ENCODE data around the gene DMGDH. TPM values are rescaled to one million over a fixed set of nuclear protein-coding genes. Genes with fewer than 3 reads are reported as not detected.

Gene DMGDH
- total RNA-seq, 8 experiments from 2014 or later, result 1.8 to 10.8 (median 5.1) TPM

GRCh38 chr5:79053321-79053720 lies 16.2 kb downstream of the DMGDH start:
- 0 to 100% (median 100%) methylated on average over 1 to 4 of the region's 4 CpGs; no CpG with 5 or more reads in 1 of the 10 experiments for WGBS, 10 experiments
- in situ Hi-C loops (cut with MboI; ENCODE audit: low pct_unique_long_range_greater_than_20kb in 2 of 9, low sequenced_read_pairs in 9 of 9, unreplicated experiment in 9 of 9), result no loop called here
- peak in 3 of 8 experiments; percentile 22 to 100 (median 58) for ATAC-seq (replicated peaks in 6 of 8)
- H3K4me1 ChIP-seq (replicated peaks in 1 of 2), result no peaks in the 10 kb centered on the region
- H3K27ac ChIP-seq, result no peak overlapping the region
- no peak overlapping the region for H3K4me3 ChIP-seq

- no peak overlapping the region for H3K4me3 ChIP-seq
- 28 to 96% (median 75%) methylated on average over 1 to 3 of the region's 3 CpGs; no CpG with 5 or more reads in 1 of the 10 experiments for WGBS, 10 experiments
- no peak overlapping the region for H3K27ac ChIP-seq
- no peak for ATAC-seq (replicated peaks in 6 of 8)
- in situ Hi-C loops (cut with MboI; ENCODE audit: low pct_unique_long_range_greater_than_20kb in 2 of 9, low sequenced_read_pairs in 9 of 9, unreplicated experiment in 9 of 9), result no loop called here
- H3K4me1 ChIP-seq (replicated peaks in 1 of 2), result no peaks in the 10 kb centered on the region
Observed at GRCh38 chr5:79050498-79050897, 19.0 kb downstream of the DMGDH start.

- H3K4me3 ChIP-seq, result no peak overlapping the region
- no peak for ATAC-seq (replicated peaks in 6 of 8)
- in situ Hi-C loops (cut with MboI; ENCODE audit: low pct_unique_long_range_greater_than_20kb in 2 of 9, low sequenced_read_pairs in 9 of 9, unreplicated experiment in 9 of 9), result loop anchor here in 1 of 9 experiments (25.0 kb wide), 1 partner anchor 1039 kb away; no protein-coding TSS in a partner anchor
- no peaks in the 10 kb centered on the region for H3K4me1 ChIP-seq (replicated peaks in 1 of 2)
- H3K27ac ChIP-seq, result no peak overlapping the region
Observed at GRCh38 chr5:79048437-79048836, 21.0 kb downstream of the DMGDH start.

- Histone ChIP-seq H3K4me3 (no peak overlapping the region), H3K4me1 (replicated peaks in 1 of 2) (no peaks in the 10 kb centered on the region), H3K27ac (no peak overlapping the region)
- in situ Hi-C loops (cut with MboI; ENCODE audit: low pct_unique_long_range_greater_than_20kb in 2 of 9, low sequenced_read_pairs in 9 of 9, unreplicated experiment in 9 of 9), result loop anchor here in 1 of 9 experiments (25.0 kb wide), 1 partner anchor 1040 kb away; no protein-coding TSS in a partner anchor
- no peak for ATAC-seq (replicated peaks in 6 of 8)
- WGBS, 10 experiments, result 20 to 100% (median 88%) methylated on average over 1 to 3 of the region's 3 CpGs; no CpG with 5 or more reads in 1 of the 10 experiments
Observed at GRCh38 chr5:79047199-79047598, 22.3 kb downstream of the DMGDH start.

- no peak overlapping the region for H3K27ac ChIP-seq
- no peak overlapping the region for H3K4me3 ChIP-seq
- in situ Hi-C loops (cut with MboI; ENCODE audit: low pct_unique_long_range_greater_than_20kb in 2 of 9, low sequenced_read_pairs in 9 of 9, unreplicated experiment in 9 of 9), result loop anchor here in 1 of 9 experiments (25.0 kb wide), 1 partner anchor 1045 kb away; no protein-coding TSS in a partner anchor
- 34 to 100% (median 87%) methylated on average over 1 to 3 of the region's 3 CpGs; no CpG with 5 or more reads in 1 of the 10 experiments for WGBS, 10 experiments
- H3K4me1 ChIP-seq (replicated peaks in 1 of 2), result no peaks in the 10 kb centered on the region
- ATAC-seq (replicated peaks in 6 of 8), result no peak
Observed at GRCh38 chr5:79042188-79042587, 27.3 kb downstream of the DMGDH start.

- ATAC-seq (replicated peaks in 6 of 8), result no peak
- 67 to 100% (median 97%) methylated on average over 1 to 2 of the region's 2 CpGs; no CpG with 5 or more reads in 2 of the 10 experiments for WGBS, 10 experiments
- H3K4me3 ChIP-seq, result no peak overlapping the region
- no peak overlapping the region for H3K27ac ChIP-seq
- in situ Hi-C loops (cut with MboI; ENCODE audit: low pct_unique_long_range_greater_than_20kb in 2 of 9, low sequenced_read_pairs in 9 of 9, unreplicated experiment in 9 of 9), result loop anchor here in 1 of 9 experiments (25.0 kb wide), 1 partner anchor 1051 kb away; no protein-coding TSS in a partner anchor
- no peaks in the 10 kb centered on the region for H3K4me1 ChIP-seq (replicated peaks in 1 of 2)
Observed at GRCh38 chr5:79036769-79037168, 32.7 kb downstream of the DMGDH start.

- ATAC-seq (replicated peaks in 6 of 8), result no peak
- Histone ChIP-seq H3K27ac (no peak overlapping the region), H3K4me3 (no peak overlapping the region), H3K4me1 (replicated peaks in 1 of 2) (no peaks in the 10 kb centered on the region)
- in situ Hi-C loops (cut with MboI; ENCODE audit: low pct_unique_long_range_greater_than_20kb in 2 of 9, low sequenced_read_pairs in 9 of 9, unreplicated experiment in 9 of 9), result loop anchor here in 1 of 9 experiments (25.0 kb wide), 1 partner anchor 1052 kb away; no protein-coding TSS in a partner anchor
- 80 to 100% (median 95%) methylated on average over 1 to 3 of the region's 3 CpGs; no CpG with 5 or more reads in 2 of the 10 experiments for WGBS, 10 experiments
Observed at GRCh38 chr5:79035237-79035636, 34.2 kb downstream of the DMGDH start.

- in situ Hi-C loops (cut with MboI; ENCODE audit: low pct_unique_long_range_greater_than_20kb in 2 of 9, low sequenced_read_pairs in 9 of 9, unreplicated experiment in 9 of 9), result loop anchor here in 1 of 9 experiments (25.0 kb wide), 1 partner anchor 1055 kb away; no protein-coding TSS in a partner anchor
- Histone ChIP-seq H3K27ac (no peak overlapping the region), H3K4me1 (replicated peaks in 1 of 2) (no peaks in the 10 kb centered on the region), H3K4me3 (no peak overlapping the region)
- ATAC-seq (replicated peaks in 6 of 8), result peak in 1 of 8 experiments; percentile 76
- 62 to 100% (median 80%) methylated on average over 1 to 5 of the region's 5 CpGs; no CpG with 5 or more reads in 1 of the 10 experiments for WGBS, 10 experiments
Observed at GRCh38 chr5:79032782-79033181, 36.7 kb downstream of the DMGDH start.

GRCh38 chr5:79032031-79032695 lies 37.3 kb downstream of the DMGDH start:
- ATAC-seq (replicated peaks in 6 of 8), result no peak
- Histone ChIP-seq H3K4me1 (replicated peaks in 1 of 2) (no peaks in the 10 kb centered on the region), H3K27ac (no peak overlapping the region), H3K4me3 (no peak overlapping the region)
- WGBS, 10 experiments, result 60 to 100% (median 89%) methylated on average over 1 to 9 of the region's 10 CpGs; no CpG with 5 or more reads in 2 of the 10 experiments
- in situ Hi-C loops (cut with MboI; ENCODE audit: low pct_unique_long_range_greater_than_20kb in 2 of 9, low sequenced_read_pairs in 9 of 9, unreplicated experiment in 9 of 9), result loop anchor here in 1 of 9 experiments (25.0 kb wide), 1 partner anchor 1055 kb away; no protein-coding TSS in a partner anchor

- Histone ChIP-seq H3K4me3 (no peak overlapping the region), H3K4me1 (replicated peaks in 1 of 2) (no peaks in the 10 kb centered on the region), H3K27ac (no peak overlapping the region)
- in situ Hi-C loops (cut with MboI; ENCODE audit: low pct_unique_long_range_greater_than_20kb in 2 of 9, low sequenced_read_pairs in 9 of 9, unreplicated experiment in 9 of 9), result loop anchor here in 1 of 9 experiments (25.0 kb wide), 1 partner anchor 1056 kb away; no protein-coding TSS in a partner anchor
- 57 to 100% (median 80%) methylated on average over 1 of the region's 1 CpG; no CpG with 5 or more reads in 6 of the 10 experiments for WGBS, 10 experiments
- ATAC-seq (replicated peaks in 6 of 8), result no peak
Observed at GRCh38 chr5:79031485-79031867, 38.0 kb downstream of the DMGDH start.

GRCh38 chr5:79030663-79031484 lies 38.6 kb downstream of the DMGDH start:
- no peak for ATAC-seq (replicated peaks in 6 of 8)
- in situ Hi-C loops (cut with MboI; ENCODE audit: low pct_unique_long_range_greater_than_20kb in 2 of 9, low sequenced_read_pairs in 9 of 9, unreplicated experiment in 9 of 9), result loop anchor here in 1 of 9 experiments (25.0 kb wide), 1 partner anchor 1056 kb away; no protein-coding TSS in a partner anchor
- Histone ChIP-seq H3K27ac (no peak overlapping the region), H3K4me3 (no peak overlapping the region), H3K4me1 (replicated peaks in 1 of 2) (no peaks in the 10 kb centered on the region)
- 32 to 100% (median 88%) methylated on average over 1 to 10 of the region's 11 CpGs for WGBS, 10 experiments

- in situ Hi-C loops (cut with MboI; ENCODE audit: low pct_unique_long_range_greater_than_20kb in 2 of 9, low sequenced_read_pairs in 9 of 9, unreplicated experiment in 9 of 9), result loop anchor here in 3 of 9 experiments (10.0 to 25.0 kb wide), 2 partner anchors 110 to 1062 kb away; no protein-coding TSS in a partner anchor
- no peak overlapping the region for H3K27ac ChIP-seq
- peak; percentile 52 to 84 (median 64) for ATAC-seq (replicated peaks in 6 of 8)
- 0 to 23% (median 2%) methylated on average over 4 to 13 of the region's 13 CpGs; no CpG with 5 or more reads in 2 of the 10 experiments for WGBS, 10 experiments
- H3K4me1 ChIP-seq (replicated peaks in 1 of 2), result peaks cover 0 to 3% of the 10 kb centered on the region in 2 donors
- peak overlapping the region in 3 of 5 donors; percentile 14 to 20 (median 17) for H3K4me3 ChIP-seq
Observed at GRCh38 chr5:79025054-79025472, 44.4 kb downstream of the DMGDH start.
